ENCODE data around the gene DRAXIN. TPM values are rescaled to one million over a fixed set of nuclear protein-coding genes. Genes with fewer than 3 reads are reported as not detected.

The DRAXIN gene
- total RNA-seq, 1 donor from 2014 or later, result not detected

- Mint-ChIP-seq H3K27me3 (peaks cover 3% of the 10 kb centered on the region), H3K27ac (no peak overlapping the region), H3K4me1 (peaks cover 9% of the 10 kb centered on the region), H3K9me3 (no peaks in the 10 kb centered on the region), H3K4me3 (no peak overlapping the region), H3K36me3 (ENCODE audit: low read depth) (no peaks in the 10 kb centered on the region)
- DNase-seq, result no peak
- intact Hi-C loops (cut with micrococcal nuclease), result loop anchor here (5.0 to 10.0 kb wide), 2 partner anchors 33 to 240 kb away; partner anchors contain the start of genes DISP3 and MAD2L2
Observed at GRCh38 chr1:11714831-11715575, 23.5 kb downstream of the DRAXIN start.

DNA sequence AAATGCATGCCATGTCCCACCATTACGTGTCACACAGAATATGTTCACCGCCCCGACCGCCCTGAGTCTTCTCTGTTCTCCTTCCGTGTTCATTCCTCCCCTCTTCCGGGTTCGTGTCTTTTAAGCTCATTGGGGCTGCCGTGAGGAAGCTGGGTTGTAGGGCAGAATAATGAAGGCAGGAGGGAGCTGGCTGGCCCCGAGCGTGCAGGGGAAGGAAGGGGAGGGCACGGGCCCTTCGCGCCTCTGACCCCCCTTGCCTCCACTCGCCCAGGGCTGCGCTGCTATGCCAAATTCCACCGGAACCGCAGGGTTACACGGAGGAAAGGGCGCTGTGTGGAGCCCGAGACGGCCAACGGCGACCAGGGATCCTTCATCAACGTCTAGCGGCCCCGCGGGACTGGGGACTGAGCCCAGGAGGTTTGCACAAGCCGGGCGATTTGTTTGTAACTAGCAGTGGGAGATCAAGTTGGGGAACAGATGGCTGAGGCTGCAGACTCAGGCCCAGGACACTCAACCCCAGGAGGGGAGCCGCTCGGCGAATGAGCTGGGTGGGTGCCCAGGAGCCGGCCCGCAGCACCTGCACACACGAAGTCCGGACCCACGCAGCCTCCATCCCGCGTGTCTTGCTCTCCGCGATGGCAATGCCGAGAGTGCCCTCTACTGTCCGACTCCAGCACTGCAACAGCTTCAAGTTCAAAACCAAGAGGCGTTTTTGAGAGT lies 28.0 kb downstream of the DRAXIN start:
- Mint-ChIP-seq H3K4me3 (peak overlapping the region; percentile 81), H3K9me3 (no peaks in the 10 kb centered on the region), H3K4me1 (peaks cover 10% of the 10 kb centered on the region), H3K36me3 (ENCODE audit: low read depth) (no peaks in the 10 kb centered on the region), H3K27ac (peak overlapping the region; percentile 89), H3K27me3 (peaks cover 7% of the 10 kb centered on the region)
- intact Hi-C loops (cut with micrococcal nuclease), result loop anchor here (1.0 to 10.0 kb wide), 3 partner anchors 37 to 245 kb away; partner anchors contain the start of genes DISP3 and MAD2L2
- peak; percentile 95 for DNase-seq

DNA sequence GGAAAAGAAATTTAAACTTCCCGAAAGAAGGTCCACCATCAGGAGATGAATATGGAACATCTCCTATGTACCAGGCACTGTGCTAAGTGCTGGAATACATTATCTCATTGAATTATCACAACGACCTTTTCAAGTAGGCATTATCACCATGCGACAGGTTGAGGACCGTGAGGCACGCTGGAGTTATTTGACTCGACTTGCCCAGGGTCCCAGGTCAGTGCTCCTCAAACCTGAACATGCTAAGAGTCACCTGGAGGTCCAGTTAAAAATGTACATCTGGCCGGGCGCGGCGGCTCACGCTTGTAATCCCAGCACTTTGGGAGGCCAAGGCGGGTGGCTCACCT lies 28.5 kb downstream of the DRAXIN start:
- no peak for DNase-seq
- Mint-ChIP-seq H3K27ac (no peak overlapping the region), H3K36me3 (ENCODE audit: low read depth) (no peaks in the 10 kb centered on the region), H3K4me1 (peaks cover 10% of the 10 kb centered on the region), H3K4me3 (peak overlapping the region; percentile 81), H3K27me3 (peaks cover 7% of the 10 kb centered on the region), H3K9me3 (no peaks in the 10 kb centered on the region)
- intact Hi-C loops (cut with micrococcal nuclease), result no loop called here

DNA sequence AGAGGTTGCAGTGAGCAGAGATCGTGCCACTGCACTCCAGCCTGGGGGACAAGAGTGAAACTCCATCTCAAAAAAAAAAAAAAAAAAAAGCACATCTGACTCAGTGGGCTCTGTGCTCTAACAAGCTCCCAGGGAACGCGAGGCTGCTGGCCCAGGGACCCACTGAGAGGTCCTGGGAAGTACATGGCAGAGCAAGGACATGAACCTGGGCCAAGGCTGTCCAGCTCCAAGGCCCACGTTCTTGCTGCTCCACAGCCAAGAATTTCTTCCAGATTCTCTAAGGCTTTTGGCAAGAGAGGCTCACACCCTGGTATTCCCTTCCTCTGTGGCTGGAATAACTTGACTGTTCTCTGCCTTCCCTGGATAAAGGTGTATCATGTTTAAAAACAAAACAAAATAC lies 29.0 kb downstream of the DRAXIN start:
- Mint-ChIP-seq H3K9me3 (no peaks in the 10 kb centered on the region), H3K4me1 (peaks cover 13% of the 10 kb centered on the region), H3K27me3 (peaks cover 7% of the 10 kb centered on the region), H3K4me3 (no peak overlapping the region), H3K27ac (no peak overlapping the region), H3K36me3 (ENCODE audit: low read depth) (no peaks in the 10 kb centered on the region)
- intact Hi-C loops (cut with micrococcal nuclease), result no loop called here
- DNase-seq, result no peak

DNA sequence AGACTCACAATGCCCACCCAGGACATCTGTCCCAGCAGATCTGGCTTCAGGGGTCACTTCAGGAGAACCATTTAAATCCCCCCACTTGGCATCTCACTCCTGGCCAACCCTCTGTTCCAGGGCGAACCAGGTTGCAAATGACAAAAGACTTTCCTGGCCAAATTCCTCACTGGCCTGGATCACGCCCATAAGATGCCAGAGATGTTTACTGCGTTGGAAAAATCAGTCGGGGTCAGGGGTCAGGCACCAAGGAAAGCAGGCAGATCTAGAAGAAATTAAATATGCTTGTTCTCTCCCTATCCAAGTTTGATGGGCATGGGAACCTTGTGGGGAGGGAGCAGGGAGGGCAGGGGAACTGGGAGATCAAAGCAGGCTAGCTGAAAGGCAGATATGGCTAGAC lies 29.8 kb downstream of the DRAXIN start:
- H3K4me1 Mint-ChIP-seq, result peaks cover 16% of the 10 kb centered on the region
- intact Hi-C loops (cut with micrococcal nuclease), result no loop called here
- H3K4me3 Mint-ChIP-seq, result no peak overlapping the region
- peaks cover 4% of the 10 kb centered on the region for H3K27me3 Mint-ChIP-seq
- H3K27ac Mint-ChIP-seq, result no peak overlapping the region
- no peaks in the 10 kb centered on the region for H3K9me3 Mint-ChIP-seq
- DNase-seq, result no peak
- no peaks in the 10 kb centered on the region for H3K36me3 Mint-ChIP-seq (ENCODE audit: low read depth)

DNA sequence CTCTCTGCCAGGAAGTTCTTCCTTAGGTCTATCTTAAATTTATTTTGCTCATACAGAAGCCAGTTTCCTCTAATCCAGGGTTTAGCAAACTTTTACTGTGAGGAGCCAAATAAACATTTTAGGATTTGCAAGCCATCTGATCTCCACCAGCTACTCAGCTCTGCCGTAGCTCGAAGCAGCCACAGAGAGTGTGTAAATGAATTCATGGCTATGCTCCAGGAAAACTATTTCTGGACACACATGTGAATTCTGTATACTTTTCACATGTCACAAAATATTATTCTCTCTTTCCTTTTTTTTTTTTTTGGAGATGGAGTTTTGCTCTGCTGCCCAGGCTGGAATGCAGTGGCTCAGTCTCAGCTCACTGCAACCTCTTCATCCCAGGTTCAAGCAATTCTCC lies 31.0 kb downstream of the DRAXIN start:
- Mint-ChIP-seq H3K36me3 (ENCODE audit: low read depth) (no peaks in the 10 kb centered on the region), H3K4me3 (no peak overlapping the region), H3K27ac (no peak overlapping the region), H3K4me1 (peaks cover 16% of the 10 kb centered on the region), H3K9me3 (no peaks in the 10 kb centered on the region), H3K27me3 (peaks cover 4% of the 10 kb centered on the region)
- DNase-seq, result no peak
- intact Hi-C loops (cut with micrococcal nuclease), result no loop called here

DNA sequence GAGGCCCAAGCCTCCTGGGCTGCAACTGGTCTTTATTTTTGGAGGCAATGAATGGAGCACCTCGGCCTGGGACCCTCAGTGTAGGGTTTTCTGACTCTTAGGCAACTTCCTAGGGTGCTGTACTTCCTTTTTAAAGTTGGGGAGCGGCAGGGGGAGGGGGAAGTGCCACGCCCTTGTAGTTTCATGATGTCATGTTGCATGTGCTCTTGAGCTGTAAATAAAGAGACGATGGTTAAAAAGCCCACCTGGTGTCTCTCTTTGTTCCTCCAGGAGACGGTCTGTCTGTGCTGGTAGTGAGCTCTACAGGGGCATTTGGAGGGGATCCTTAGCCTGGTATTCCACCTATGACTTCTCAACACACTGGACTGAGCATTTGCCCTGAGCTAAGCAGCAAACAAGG lies 34.1 kb downstream of the DRAXIN start:
- DNase-seq, result no peak
- H3K27me3 Mint-ChIP-seq, result peaks cover 4% of the 10 kb centered on the region
- H3K9me3 Mint-ChIP-seq, result no peaks in the 10 kb centered on the region
- no peak overlapping the region for H3K27ac Mint-ChIP-seq
- H3K4me3 Mint-ChIP-seq, result no peak overlapping the region
- intact Hi-C loops (cut with micrococcal nuclease), result no loop called here
- H3K4me1 Mint-ChIP-seq, result peaks cover 20% of the 10 kb centered on the region
- H3K36me3 Mint-ChIP-seq (ENCODE audit: low read depth), result no peaks in the 10 kb centered on the region

DNA sequence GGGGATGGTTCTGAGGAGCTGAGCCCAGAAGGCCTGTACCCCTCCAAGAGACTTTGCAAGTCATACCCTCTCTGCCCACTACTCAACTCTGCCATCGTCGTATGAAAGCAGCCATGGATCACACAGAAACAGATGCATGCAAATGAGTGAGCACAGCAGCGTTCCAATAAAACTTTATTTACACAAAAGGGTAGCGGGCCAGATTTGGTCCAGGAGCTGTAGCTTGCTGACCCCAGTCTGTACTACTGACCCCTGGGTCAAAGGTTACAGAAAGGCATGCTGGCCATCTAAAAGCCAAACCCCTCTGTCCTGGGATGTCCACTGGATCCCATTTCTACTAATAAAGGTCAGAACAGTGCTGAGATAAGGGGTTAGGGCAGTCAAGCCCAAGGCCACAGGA lies 35.6 kb downstream of the DRAXIN start:
- H3K4me1 Mint-ChIP-seq, result peaks cover 30% of the 10 kb centered on the region
- H3K27ac Mint-ChIP-seq, result no peak overlapping the region
- intact Hi-C loops (cut with micrococcal nuclease), result no loop called here
- no peak overlapping the region for H3K4me3 Mint-ChIP-seq
- no peaks in the 10 kb centered on the region for H3K36me3 Mint-ChIP-seq (ENCODE audit: low read depth)
- no peak for DNase-seq
- no peaks in the 10 kb centered on the region for H3K27me3 Mint-ChIP-seq
- H3K9me3 Mint-ChIP-seq, result no peaks in the 10 kb centered on the region

DNA sequence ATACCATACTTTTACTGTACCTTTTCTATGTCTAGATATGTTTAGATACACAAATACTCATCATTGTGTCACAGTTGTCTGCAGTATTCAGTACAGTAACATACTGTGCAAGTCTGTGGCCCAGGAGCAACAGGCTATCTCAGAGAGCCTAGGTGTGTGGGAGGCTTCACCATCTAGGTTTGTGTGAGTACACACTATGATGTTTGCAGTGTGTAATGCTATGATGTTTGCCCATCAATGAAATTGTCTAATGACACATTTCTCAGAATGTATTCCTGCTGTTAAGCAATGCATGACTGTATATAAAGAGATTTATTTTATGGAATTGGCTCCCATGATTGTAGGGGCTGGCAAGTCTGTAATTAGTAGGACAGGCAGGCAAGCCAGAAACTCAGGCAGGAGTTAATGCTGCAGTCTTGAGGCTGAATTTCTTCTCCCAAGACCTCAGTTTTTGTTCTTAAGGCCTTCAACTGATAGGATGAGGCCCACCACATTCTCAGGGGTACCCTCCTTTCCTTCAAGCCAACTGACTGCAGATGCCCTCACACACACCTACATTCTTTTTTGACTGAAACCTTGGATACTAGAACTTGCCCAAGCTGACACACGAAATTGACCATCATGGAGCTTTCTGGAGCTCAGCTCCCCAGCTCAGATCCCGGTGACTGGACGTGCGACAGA lies 36.8 kb downstream of the DRAXIN start:
- no peaks in the 10 kb centered on the region for H3K36me3 Mint-ChIP-seq (ENCODE audit: low read depth)
- no peak overlapping the region for H3K27ac Mint-ChIP-seq
- DNase-seq, result no peak
- intact Hi-C loops (cut with micrococcal nuclease), result no loop called here
- H3K4me3 Mint-ChIP-seq, result no peak overlapping the region
- peaks cover 35% of the 10 kb centered on the region for H3K4me1 Mint-ChIP-seq
- H3K27me3 Mint-ChIP-seq, result no peaks in the 10 kb centered on the region
- no peaks in the 10 kb centered on the region for H3K9me3 Mint-ChIP-seq

GRCh38 chr1:11729155-11729497 lies 37.6 kb downstream of the DRAXIN start:
- intact Hi-C loops (cut with micrococcal nuclease), result no loop called here
- no peak overlapping the region for H3K4me3 Mint-ChIP-seq
- no peak overlapping the region for H3K27ac Mint-ChIP-seq
- H3K27me3 Mint-ChIP-seq, result no peaks in the 10 kb centered on the region
- H3K9me3 Mint-ChIP-seq, result no peaks in the 10 kb centered on the region
- H3K36me3 Mint-ChIP-seq (ENCODE audit: low read depth), result no peaks in the 10 kb centered on the region
- peaks cover 35% of the 10 kb centered on the region for H3K4me1 Mint-ChIP-seq
- no peak for DNase-seq

- intact Hi-C loops (cut with micrococcal nuclease), result loop anchor here (10.0 kb wide), 1 partner anchor 455 kb away; the partner anchor contains the start of gene UBIAD1
Observed at GRCh38 chr1:11729498-11730428, 38.3 kb downstream of the DRAXIN start.

GRCh38 chr1:11730429-11730891 lies 39.0 kb downstream of the DRAXIN start:
- DNase-seq, result peak; percentile 86
- H3K4me1 Mint-ChIP-seq, result peaks cover 35% of the 10 kb centered on the region

More at GRCh38 chr1:11729498-11730428, 38.3 kb downstream of the DRAXIN start:
- Mint-ChIP-seq H3K4me3 (peak overlapping the region; percentile 77), H3K27me3 (no peaks in the 10 kb centered on the region), H3K9me3 (no peaks in the 10 kb centered on the region), H3K27ac (peak overlapping the region; percentile 75), H3K36me3 (ENCODE audit: low read depth) (no peaks in the 10 kb centered on the region), H3K4me1 (peaks cover 35% of the 10 kb centered on the region)
- DNase-seq, result no peak

GRCh38 chr1:11731691-11732283 lies 40.3 kb downstream of the DRAXIN start:
- Mint-ChIP-seq H3K9me3 (no peaks in the 10 kb centered on the region), H3K4me3 (peak overlapping the region; percentile 71), H3K4me1 (peaks cover 35% of the 10 kb centered on the region), H3K36me3 (ENCODE audit: low read depth) (no peaks in the 10 kb centered on the region), H3K27ac (peak overlapping the region; percentile 77), H3K27me3 (no peaks in the 10 kb centered on the region)
- peak; percentile 73 for DNase-seq
- intact Hi-C loops (cut with micrococcal nuclease), result loop anchor here (10.0 kb wide), 1 partner anchor 457 kb away; the partner anchor contains the start of gene UBIAD1

More at GRCh38 chr1:11730429-11730891, 39.0 kb downstream of the DRAXIN start:
- intact Hi-C loops (cut with micrococcal nuclease), result loop anchor here (10.0 kb wide), 1 partner anchor 456 kb away; the partner anchor contains the start of gene UBIAD1
- Mint-ChIP-seq H3K4me3 (peak overlapping the region; percentile 77), H3K9me3 (no peaks in the 10 kb centered on the region), H3K27ac (peak overlapping the region; percentile 75), H3K27me3 (no peaks in the 10 kb centered on the region), H3K36me3 (ENCODE audit: low read depth) (no peaks in the 10 kb centered on the region)

All from activated CD4-positive, alpha-beta T cell treated with anti-CD3 and anti-CD28 coated beads, Interleukin-2, amount 10 ng/mL, durations not matched to agents 24 days and 14 days (primary cell).